Parathyroid adenoma (tissue), 2 donors: ENCODE data around the gene LRRK1.

Experiments
- H2AFZ ChIP-seq: fragments of 300-600 bp; sonication (generic); one replicate; pipeline ENCODE4 v1.7.0; 2017; ENCODE audit warnings: antibody characterized with exemption, mild to moderate bottlenecking
- H3K27ac ChIP-seq: fragments of 300-600 bp; sonication (generic); one replicate; pipeline ENCODE4 v1.7.0; 2017
- H3K27me3 ChIP-seq: fragments of 300-600 bp; sonication (generic); one replicate; pipeline ENCODE4 v1.7.0; 2017; ENCODE audit warnings: low read length; ENCODE audit not compliant: control insufficient read depth, insufficient read depth
- H3K36me3 ChIP-seq: fragments of 300-600 bp; sonication (generic); one replicate; pipeline ENCODE4 v1.7.0; 2017; ENCODE audit warnings: low read length; ENCODE audit not compliant: control insufficient read depth, insufficient read depth
- H3K4me1 ChIP-seq: fragments of 300-600 bp; sonication (generic); one replicate; pipeline ENCODE4 v1.7.0; 2017; ENCODE audit warnings: control low read depth
- H3K4me2 ChIP-seq: fragments of 300-600 bp; sonication (generic); one replicate; pipeline ENCODE4 v1.7.0; 2017; ENCODE audit warnings: low read length
- H3K4me3 ChIP-seq: fragments of 300-600 bp; sonication (generic); one replicate; pipeline ENCODE4 v1.7.0; 2017; ENCODE audit warnings: low read depth, low read length
- H3K79me2 ChIP-seq: fragments of 300-600 bp; sonication (generic); one replicate; pipeline ENCODE4 v1.7.0; 2017; ENCODE audit warnings: control low read depth
- H3K9ac ChIP-seq: fragments of 300-600 bp; sonication (generic); one replicate; pipeline ENCODE4 v1.7.0; 2017; ENCODE audit warnings: mild to moderate bottlenecking
- H3K9me3 ChIP-seq: fragments of 300-600 bp; sonication (generic); one replicate; pipeline ENCODE4 v1.7.0; 2017; ENCODE audit warnings: low read length; ENCODE audit not compliant: control insufficient read depth
- TF ChIP-seq, protein P1 (sequence below): fragments of 300-600 bp; sonication (generic); IDR thresholded peaks from one replicate; pipeline ENCODE4 v1.7.0; 2017; ENCODE audit warnings: antibody characterized with exemption, mild to moderate bottlenecking
- donor health status: primary hyperparathyroidism.

The LRRK1 gene

DNA sequence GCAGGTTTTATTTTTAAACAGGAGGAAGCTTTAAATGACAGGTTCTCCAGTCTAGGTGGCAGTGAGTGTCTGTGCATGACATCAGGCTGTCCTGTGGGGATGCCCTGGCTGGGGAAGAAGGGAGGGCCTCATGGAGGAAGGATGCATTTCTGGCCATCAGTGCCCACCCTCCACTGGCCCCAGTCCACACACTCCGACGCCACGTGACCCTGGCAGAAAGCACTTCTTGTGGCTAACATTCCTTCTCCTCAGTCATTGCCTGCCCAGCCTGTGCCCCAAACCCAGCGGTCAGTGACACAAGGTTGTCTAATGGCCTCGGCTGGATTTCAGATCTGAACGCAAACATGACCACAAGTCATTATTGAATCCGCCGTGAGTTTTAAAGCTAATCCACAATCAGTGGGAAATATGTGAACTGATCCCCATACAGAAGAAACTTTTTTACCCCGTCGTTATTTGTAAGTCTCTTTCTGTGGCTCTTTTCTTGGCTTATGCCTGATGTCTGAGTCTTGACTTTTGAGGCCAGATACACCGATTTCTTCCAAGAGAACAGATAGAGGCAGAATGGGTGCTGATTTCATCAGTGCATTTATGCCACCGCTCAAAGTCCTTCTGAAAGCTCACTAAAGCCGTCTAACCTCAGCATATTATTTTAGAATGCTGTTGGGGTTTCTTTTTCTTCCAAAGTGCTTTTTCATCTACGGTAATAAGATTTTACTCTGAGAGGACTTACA lies 17.3 kb upstream of the LRRK1 start:
- Histone ChIP-seq H2AFZ (no peak overlapping the region), H3K27ac (peak overlapping the region; percentile 15), H3K36me3 (no peaks in the 10 kb centered on the region), H3K4me1 (no peaks in the 10 kb centered on the region), H3K27me3 (no peaks in the 10 kb centered on the region), H3K9ac (no peak overlapping the region), H3K9me3 (no peaks in the 10 kb centered on the region), H3K79me2 (no peaks in the 10 kb centered on the region), H3K4me2 (no peak overlapping the region), H3K4me3 (no peak overlapping the region)
- TF ChIP-seq, protein P1, sequence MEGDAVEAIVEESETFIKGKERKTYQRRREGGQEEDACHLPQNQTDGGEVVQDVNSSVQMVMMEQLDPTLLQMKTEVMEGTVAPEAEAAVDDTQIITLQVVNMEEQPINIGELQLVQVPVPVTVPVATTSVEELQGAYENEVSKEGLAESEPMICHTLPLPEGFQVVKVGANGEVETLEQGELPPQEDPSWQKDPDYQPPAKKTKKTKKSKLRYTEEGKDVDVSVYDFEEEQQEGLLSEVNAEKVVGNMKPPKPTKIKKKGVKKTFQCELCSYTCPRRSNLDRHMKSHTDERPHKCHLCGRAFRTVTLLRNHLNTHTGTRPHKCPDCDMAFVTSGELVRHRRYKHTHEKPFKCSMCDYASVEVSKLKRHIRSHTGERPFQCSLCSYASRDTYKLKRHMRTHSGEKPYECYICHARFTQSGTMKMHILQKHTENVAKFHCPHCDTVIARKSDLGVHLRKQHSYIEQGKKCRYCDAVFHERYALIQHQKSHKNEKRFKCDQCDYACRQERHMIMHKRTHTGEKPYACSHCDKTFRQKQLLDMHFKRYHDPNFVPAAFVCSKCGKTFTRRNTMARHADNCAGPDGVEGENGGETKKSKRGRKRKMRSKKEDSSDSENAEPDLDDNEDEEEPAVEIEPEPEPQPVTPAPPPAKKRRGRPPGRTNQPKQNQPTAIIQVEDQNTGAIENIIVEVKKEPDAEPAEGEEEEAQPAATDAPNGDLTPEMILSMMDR: no peak

DNA sequence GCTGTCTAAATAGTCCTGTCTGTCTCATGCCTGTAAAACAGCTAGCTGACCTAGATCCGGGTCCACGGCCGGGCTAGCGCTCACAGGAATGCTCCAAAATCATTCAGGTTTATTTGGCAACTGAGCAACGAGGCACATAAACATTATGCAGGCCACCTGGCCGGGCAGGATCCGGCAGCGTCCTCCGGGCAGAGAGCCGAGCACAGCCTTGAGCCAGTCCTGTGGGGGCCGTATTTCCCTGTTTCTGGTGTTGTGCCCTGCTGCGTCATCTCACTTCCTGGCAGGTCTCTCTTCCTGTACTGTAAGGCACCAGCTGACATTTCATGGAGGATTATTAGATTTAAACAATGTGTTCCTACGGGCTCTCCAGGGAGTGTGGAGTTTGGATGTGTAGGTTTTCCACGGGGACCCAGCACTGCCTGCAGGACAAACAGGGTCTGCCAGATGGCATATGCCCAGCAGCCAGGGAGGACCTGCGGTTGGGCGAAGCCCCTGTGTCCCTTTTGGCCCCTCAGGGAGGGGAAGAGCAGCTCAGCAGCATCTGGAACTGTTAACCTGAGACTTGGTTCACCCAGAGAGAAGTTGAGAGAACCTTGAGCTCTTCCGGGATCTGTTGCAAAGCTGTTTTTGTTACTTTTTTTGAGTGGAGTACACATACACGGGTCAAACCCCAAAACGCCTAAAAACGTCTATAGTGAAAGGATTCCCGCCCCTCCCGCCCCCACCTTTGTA lies 16.6 kb upstream of the LRRK1 start:
- Histone ChIP-seq H3K4me1 (no peaks in the 10 kb centered on the region), H3K27me3 (no peaks in the 10 kb centered on the region), H3K4me3 (no peak overlapping the region), H3K79me2 (no peaks in the 10 kb centered on the region), H3K9me3 (no peaks in the 10 kb centered on the region), H3K27ac (no peak overlapping the region), H3K36me3 (no peaks in the 10 kb centered on the region), H3K4me2 (no peak overlapping the region), H2AFZ (no peak overlapping the region), H3K9ac (no peak overlapping the region)
- TF ChIP-seq, protein P1: no peak

DNA sequence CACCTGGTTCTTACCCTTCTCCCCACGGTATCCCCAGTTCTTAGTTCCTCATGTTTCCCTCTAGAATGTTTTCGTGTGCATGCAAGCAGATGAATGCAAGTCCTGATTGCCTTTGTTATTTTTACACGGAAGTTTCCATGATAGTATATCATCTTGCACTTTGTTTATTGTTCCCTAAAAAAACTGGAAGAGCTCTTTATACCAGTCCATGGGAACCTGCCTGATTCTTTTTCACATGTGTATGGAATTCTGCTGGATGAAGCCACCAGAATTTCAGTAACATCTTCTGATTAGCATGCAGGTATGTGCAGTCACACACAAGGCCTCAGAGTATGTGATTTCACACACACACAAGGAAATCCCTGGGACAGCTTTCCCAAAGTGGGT lies 16.0 kb upstream of the LRRK1 start:
- H3K9ac ChIP-seq: no peak overlapping the region
- H3K79me2 ChIP-seq: no peaks in the 10 kb centered on the region
- no peak overlapping the region for H3K4me3 ChIP-seq
- H2AFZ ChIP-seq: no peak overlapping the region
- TF ChIP-seq, protein P1: no peak
- no peaks in the 10 kb centered on the region for H3K9me3 ChIP-seq
- H3K27me3 ChIP-seq: no peaks in the 10 kb centered on the region
- H3K4me1 ChIP-seq: no peaks in the 10 kb centered on the region
- no peaks in the 10 kb centered on the region for H3K36me3 ChIP-seq
- no peak overlapping the region for H3K27ac ChIP-seq
- H3K4me2 ChIP-seq: no peak overlapping the region

DNA sequence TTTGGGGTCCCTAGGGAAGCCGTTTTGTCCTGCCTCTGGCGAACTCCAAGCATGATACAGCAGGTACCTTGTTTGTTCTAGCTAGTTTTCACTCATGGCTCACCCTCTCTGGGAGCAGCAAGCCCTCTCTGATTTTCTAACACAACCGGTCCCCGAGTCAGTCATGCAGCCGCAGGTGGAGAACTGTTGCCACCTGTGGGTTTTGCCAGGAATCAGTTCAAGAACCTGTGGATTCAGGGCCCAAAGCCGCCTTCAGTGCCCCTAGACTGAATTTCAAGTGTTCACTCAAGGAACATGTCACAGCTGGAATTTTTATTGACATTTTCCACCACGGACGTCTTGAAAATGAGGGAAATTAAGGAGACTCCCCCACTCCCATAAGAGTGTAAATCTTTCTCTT lies 13.3 kb upstream of the LRRK1 start:
- Histone ChIP-seq H3K79me2 (no peaks in the 10 kb centered on the region), H3K27ac (no peak overlapping the region), H3K4me2 (no peak overlapping the region), H3K4me3 (no peak overlapping the region), H3K4me1 (no peaks in the 10 kb centered on the region), H3K9ac (no peak overlapping the region), H3K36me3 (no peaks in the 10 kb centered on the region), H3K9me3 (no peaks in the 10 kb centered on the region), H2AFZ (no peak overlapping the region), H3K27me3 (no peaks in the 10 kb centered on the region)
- TF ChIP-seq, protein P1: no peak
